Gastrocnemius medialis (tissue), 4 donors: ENCODE results near the gene FAM114A1.

Experiments
- CTCF ChIP-seq, 5 experiments: fragments of 450-650 bp in 3 of 5; fragments of 200-600 bp in 2 of 5; sonication (generic) in 2 of 5; IDR thresholded peaks in 4 of 5; conservative IDR thresholded peaks in 1 of 5; 1 replicate in 4 of 5; 2 replicates in 1 of 5; pipeline ENCODE4 v1.5.1; 2016 to 2019; ENCODE audit warnings: antibody characterized with exemption in 5 of 5, mild to moderate bottlenecking in 3 of 5, moderate library complexity in 3 of 5
- POLR2A ChIP-seq, 2 donors: fragments of 450-650 bp; IDR thresholded peaks; one replicate each; pipeline ENCODE4 v1.6.1; 2017; ENCODE audit warnings: antibody characterized with exemption in 2 of 2, mild to moderate bottlenecking in 2 of 2, moderate library complexity in 2 of 2

GRCh38 chr4:38980903-38981676, 113.5 kb downstream of the FAM114A1 start:
- TF ChIP-seq CTCF (IDR thresholded peaks at IDR 0.05 in 4 of 5, conservative IDR thresholded peaks at IDR 0.05 in 1 of 5) (no peak), POLR2A (IDR thresholded peaks at IDR 0.05) (no peak)
